HCT116 (cell line): ENCODE measurements around the gene PRMT7. TPM values are rescaled to one million over a fixed set of nuclear protein-coding genes. Genes with fewer than 3 reads are reported as not detected.

Source experiments
- ATAC-seq: fragments of 200-7000 bp; cut with Tn5 transposase; 2 replicates; pipeline ENCODE4 v1.9.1; 2020; ENCODE audit warnings: mild to moderate bottlenecking, moderate library complexity
- BruUV-seq: library from RNA; stranded (reverse); fragments of 400-500 nt; replicated peaks from 2 replicates; lab custom pipeline; 2021; lab: Mats Ljungman, UMichigan
- CTCF ChIA-PET: fragments of 300-600 bp; sonication (Branson Sonifier 250); formaldehyde crosslinking; loops from one replicate; lab custom pipeline; 2021; ENCODE audit warnings: antibody characterized with exemption; lab: Charles Lee
- POLR2A ChIA-PET: fragments of 300-600, 350-600 bp; sonication (Branson Sonifier 250); formaldehyde crosslinking; loops from one replicate; lab custom pipeline; 2021; ENCODE audit warnings: antibody characterized with exemption; lab: Charles Lee
- RAD21 ChIA-PET, 2 experiments: fragments of 300-600 bp; sonication (Branson Sonifier 250); formaldehyde crosslinking; loops; one replicate each; lab custom pipeline; 2023; ENCODE audit warnings: low total read pairs in 2 of 2; ENCODE audit not compliant: uncharacterized antibody in 2 of 2, unreplicated experiment in 2 of 2, low non-redundant PET in 1 of 2; lab: Charles Lee
- DNase-seq: peaks from one replicate; pipeline ENCODE4 v3.0.0-alpha.2; 2010; ENCODE audit warnings: low read depth, low spot score
- H2AFZ ChIP-seq: fragments of 200-600 bp; shearing (Covaris generic), sonication (generic); 2 replicates; pipeline ENCODE4 v1.6.1; 2017; ENCODE audit warnings: low read depth, mixed run types, mixed read lengths, antibody characterized with exemption, low read length; ENCODE audit not compliant: poor library complexity, severe bottlenecking
- H3K27ac ChIP-seq: 2 replicates; pipeline ENCODE4 v1.5.1; 2012; ENCODE audit warnings: low read depth, low read length
- H3K27me3 ChIP-seq: fragments of 200-600 bp; sonication (generic); 2 replicates; pipeline ENCODE4 v1.6.1; 2016; ENCODE audit warnings: mixed run types, low read length, mixed read lengths; ENCODE audit not compliant: insufficient read depth
- H3K36me3 ChIP-seq, 2 experiments: fragments of 200-500 bp in 1 of 2; fragments of 200-600 bp in 1 of 2; sonication (Bioruptor generic) in 1 of 2; sonication (generic) in 1 of 2; 2 replicates each; pipeline versions ENCODE4 v1.5.1 to v1.6.1; 2014 to 2016; ENCODE audit warnings: low read length in 2 of 2, inconsistent platforms in 1 of 2, mixed read lengths in 1 of 2, mixed run types in 1 of 2; ENCODE audit not compliant: insufficient read depth in 2 of 2, control insufficient read depth in 1 of 2
- H3K4me1 ChIP-seq, 2 experiments: fragments of 200-600 bp in 1 of 2; sonication (generic) in 1 of 2; 2 replicates each; pipeline versions ENCODE4 v1.5.1 to v1.6.1; 2012 to 2017; ENCODE audit warnings: low read length in 2 of 2, inconsistent platforms in 1 of 2, mild to moderate bottlenecking in 1 of 2, mixed read lengths in 1 of 2, mixed run types in 1 of 2, moderate library complexity in 1 of 2; ENCODE audit not compliant: insufficient read depth in 2 of 2, control insufficient read depth in 1 of 2
- H3K4me2 ChIP-seq: fragments of 200-600 bp; sonication (generic); 2 replicates; pipeline ENCODE4 v1.6.1; 2017; ENCODE audit warnings: mixed run types, low read length, mixed read lengths
- H3K4me3 ChIP-seq, 2 experiments: fragments of 200-600 bp in 1 of 2; sonication (generic) in 1 of 2; replicated peaks in 1 of 2; 2 replicates each; pipeline ENCODE4 v1.5.1; 2011 to 2016; ENCODE audit warnings: low read length in 2 of 2, control low read depth in 1 of 2, low read depth in 1 of 2, mild to moderate bottlenecking in 1 of 2, mixed read lengths in 1 of 2, mixed run types in 1 of 2
- H3K79me2 ChIP-seq: fragments of 200-600 bp; sonication (generic); 2 replicates; pipeline ENCODE4 v1.6.1; 2017; ENCODE audit warnings: mild to moderate bottlenecking, mixed run types, low read length, moderate library complexity, mixed read lengths; ENCODE audit not compliant: insufficient read depth
- H3K9ac ChIP-seq: fragments of 200-600 bp; sonication (generic); 2 replicates; pipeline ENCODE4 v1.6.1; 2016; ENCODE audit warnings: low read length, mixed read lengths
- H3K9me2 ChIP-seq: fragments of 200-600 bp; sonication (generic), shearing (Covaris generic); 2 replicates; pipeline ENCODE4 v1.6.1; 2017; ENCODE audit warnings: mixed run types, mild to moderate bottlenecking, moderate library complexity; ENCODE audit not compliant: insufficient read depth
- H3K9me3 ChIP-seq, 2 experiments: fragments of 200-500 bp in 1 of 2; fragments of 200-600 bp in 1 of 2; sonication (Bioruptor generic) in 1 of 2; sonication (generic) in 1 of 2; 2 replicates each; pipeline ENCODE4 v1.6.1; 2014 to 2017; ENCODE audit warnings: low read length in 2 of 2, mixed read lengths in 2 of 2, inconsistent platforms in 1 of 2, low read depth in 1 of 2, mild to moderate bottlenecking in 1 of 2, mixed run types in 1 of 2, moderate library complexity in 1 of 2; ENCODE audit not compliant: control insufficient read depth in 1 of 2, insufficient read depth in 1 of 2
- H4K20me1 ChIP-seq: fragments of 200-600 bp; sonication (generic), shearing (Covaris generic); 2 replicates; pipeline ENCODE4 v1.6.1; 2017; ENCODE audit warnings: mixed run types, mild to moderate bottlenecking, moderate library complexity; ENCODE audit not compliant: insufficient read depth
- ATF3 ChIP-seq: IDR thresholded peaks from 2 replicates; pipeline ENCODE4 v1.6.1; 2012
- CEBPB ChIP-seq: IDR thresholded peaks from 2 replicates; pipeline ENCODE4 v1.6.1; 2012; ENCODE audit warnings: low read depth
- CTCF ChIP-seq, 3 experiments: fragments of 200-600 bp in 1 of 3; sonication (generic) in 1 of 3; IDR thresholded peaks in 2 of 3; conservative IDR thresholded peaks in 1 of 3; 2 replicates each; pipeline ENCODE4 v1.5.1; 2012 to 2017; ENCODE audit warnings: low read depth in 2 of 3, low read length in 2 of 3, antibody characterized with exemption in 1 of 3, borderline replicate concordance in 1 of 3, control low read depth in 1 of 3, mild to moderate bottlenecking in 1 of 3, mixed read lengths in 1 of 3, mixed run types in 1 of 3, moderate library complexity in 1 of 3; ENCODE audit not compliant: insufficient read depth in 1 of 3
- ELF1 ChIP-seq: IDR thresholded peaks from 2 replicates; pipeline ENCODE4 v1.6.1; 2012; ENCODE audit warnings: low read depth, borderline replicate concordance
- EZH2 ChIP-seq: fragments of 200-600 bp; sonication (generic); IDR thresholded peaks from 2 replicates; pipeline ENCODE4 v1.6.1; 2017; ENCODE audit warnings: antibody characterized with exemption, mixed run types
- FOSL1 ChIP-seq: IDR thresholded peaks from 2 replicates; pipeline ENCODE4 v1.6.1; 2012; ENCODE audit warnings: low read depth
- JUND ChIP-seq: IDR thresholded peaks from 2 replicates; pipeline ENCODE4 v1.6.1; 2012
- POLR2A ChIP-seq: IDR thresholded peaks from 2 replicates; pipeline ENCODE4 v1.7.0; 2011; ENCODE audit warnings: borderline replicate concordance; ENCODE audit not compliant: insufficient read depth, insufficient read length; ENCODE audit errors: extremely low read depth
- POLR2AphosphoS5 ChIP-seq: IDR thresholded peaks from 2 replicates; pipeline ENCODE4 v1.6.1; 2011; ENCODE audit warnings: mild to moderate bottlenecking, low read depth, low read length, moderate library complexity
- ZBTB33 ChIP-seq: IDR thresholded peaks from 2 replicates; pipeline ENCODE4 v1.6.1; 2011; ENCODE audit warnings: mild to moderate bottlenecking, low read length, moderate library complexity; ENCODE audit not compliant: insufficient replicate concordance; ENCODE audit errors: extremely low read depth
- ZFX ChIP-seq: fragments of 450-650 bp; IDR thresholded peaks from 2 replicates; pipeline ENCODE4 v1.6.1; 2017
- ZNF274 ChIP-seq: fragments of 200-500 bp; sonication (Bioruptor generic); IDR thresholded peaks from 2 replicates; pipeline ENCODE4 v1.6.1; 2014; ENCODE audit warnings: mild to moderate bottlenecking, low read depth, low read length, inconsistent platforms
- intact Hi-C: fragments of 100-400 bp; cut with micrococcal nuclease; formaldehyde crosslinking; loops from 2 replicates; pipeline ENCODE4 v1.10.0; 2022
- total RNA-seq: library from RNA; stranded (reverse); gene quantifications from one replicate; pipeline ENCODE4 v1.2.1, GENCODE V29; 2021; ENCODE audit not compliant: unreplicated experiment
- TF ChIP-seq, protein P1 (sequence below): IDR thresholded peaks from 2 replicates; pipeline ENCODE4 v1.6.1; 2012; ENCODE audit warnings: low read depth

The PRMT7 gene
- total RNA-seq, 1 experiment from 2014 or later = 34.4 TPM

DNA sequence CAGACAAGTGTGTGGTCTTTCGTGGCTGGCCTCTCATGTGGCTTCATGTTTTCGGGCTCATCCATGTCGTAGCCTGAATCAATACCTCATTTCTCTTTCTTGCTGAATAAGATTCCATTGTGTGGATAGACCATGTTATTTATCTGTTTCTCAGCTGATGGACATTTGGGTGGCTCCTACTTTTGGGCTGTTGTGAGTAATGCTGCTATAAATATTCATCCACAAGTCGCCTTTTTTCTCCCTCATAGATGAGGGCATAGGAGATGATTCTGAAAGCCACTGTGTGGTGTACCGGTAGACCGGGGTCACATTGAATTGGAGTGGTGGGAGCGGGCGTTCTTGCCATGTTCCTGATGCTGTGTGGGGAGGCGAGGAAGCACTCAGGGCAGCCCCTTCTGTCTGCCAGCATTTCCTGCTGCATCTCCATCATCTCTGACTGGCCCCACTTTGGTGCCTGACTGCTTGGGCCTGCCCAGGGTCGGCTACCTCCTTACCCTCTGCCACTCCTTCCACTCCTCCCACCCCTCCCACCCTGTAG, 40.1 kb downstream of the PRMT7 start (continued):
- no peak for TF ChIP-seq ZBTB33
- no peak for TF ChIP-seq ATF3
- no peak for TF ChIP-seq CTCF (IDR thresholded peaks at IDR 0.05 in 2 of 3, conservative IDR thresholded peaks at IDR 0.05 in 1 of 3; ENCODE audit: borderline replicate concordance in 1 of 3, insufficient read depth in 1 of 3, low read depth in 2 of 3, low read length in 2 of 3)
- TF ChIP-seq FOSL1 = no peak
- no peak for TF ChIP-seq ELF1
- no peak for TF ChIP-seq POLR2AphosphoS5
- TF ChIP-seq ZNF274 = no peak

DNA sequence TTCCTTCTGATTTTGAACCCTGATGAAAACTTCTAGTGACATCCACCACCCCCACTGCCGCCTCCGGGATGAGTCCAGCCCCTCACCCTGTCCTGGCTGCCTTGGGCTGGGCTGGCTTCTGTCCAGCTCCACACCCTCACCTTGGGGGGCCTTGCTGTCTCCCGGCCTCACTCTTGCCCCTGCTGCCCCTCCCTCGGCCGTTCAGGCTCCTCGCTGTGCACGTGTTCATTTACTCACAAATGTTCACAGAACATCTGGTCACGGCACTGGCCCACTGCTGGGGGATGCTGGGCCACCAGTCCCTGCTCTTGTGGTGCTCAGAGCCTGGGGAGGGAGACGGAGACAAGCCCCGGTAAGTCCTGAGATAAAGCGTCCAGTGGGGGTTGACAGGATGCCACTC, 40.6 kb downstream of the PRMT7 start:
- no TSS peak for BruUV-seq
- Histone ChIP-seq H3K4me1 (no peaks in the 10 kb centered on the region), H3K27me3 (no peaks in the 10 kb centered on the region), H3K9me2 (no peaks in the 10 kb centered on the region), H3K4me3 (no peak overlapping the region), H3K27ac (no peak overlapping the region), H3K36me3 (peaks cover 8 to 34% of the 10 kb centered on the region in 2 experiments), H3K4me2 (no peak overlapping the region), H3K9me3 (no peaks in the 10 kb centered on the region), H4K20me1 (no peaks in the 10 kb centered on the region), H3K9ac (no peak overlapping the region), H2AFZ (no peak overlapping the region), H3K79me2 (no peaks in the 10 kb centered on the region)
- CTCF ChIA-PET = no interaction called here
- RAD21 ChIA-PET = no interaction called here
- intact Hi-C loops = no loop called here
- TF ChIP-seq POLR2A (no peak), FOSL1 (no peak), ZFX (no peak), CTCF (IDR thresholded peaks at IDR 0.05 in 2 of 3, conservative IDR thresholded peaks at IDR 0.05 in 1 of 3; ENCODE audit: borderline replicate concordance in 1 of 3, insufficient read depth in 1 of 3, low read depth in 2 of 3, low read length in 2 of 3) (no peak), CEBPB (no peak), EZH2 (no peak), POLR2AphosphoS5 (no peak), ATF3 (no peak), JUND (no peak)
- TF ChIP-seq, protein P1, sequence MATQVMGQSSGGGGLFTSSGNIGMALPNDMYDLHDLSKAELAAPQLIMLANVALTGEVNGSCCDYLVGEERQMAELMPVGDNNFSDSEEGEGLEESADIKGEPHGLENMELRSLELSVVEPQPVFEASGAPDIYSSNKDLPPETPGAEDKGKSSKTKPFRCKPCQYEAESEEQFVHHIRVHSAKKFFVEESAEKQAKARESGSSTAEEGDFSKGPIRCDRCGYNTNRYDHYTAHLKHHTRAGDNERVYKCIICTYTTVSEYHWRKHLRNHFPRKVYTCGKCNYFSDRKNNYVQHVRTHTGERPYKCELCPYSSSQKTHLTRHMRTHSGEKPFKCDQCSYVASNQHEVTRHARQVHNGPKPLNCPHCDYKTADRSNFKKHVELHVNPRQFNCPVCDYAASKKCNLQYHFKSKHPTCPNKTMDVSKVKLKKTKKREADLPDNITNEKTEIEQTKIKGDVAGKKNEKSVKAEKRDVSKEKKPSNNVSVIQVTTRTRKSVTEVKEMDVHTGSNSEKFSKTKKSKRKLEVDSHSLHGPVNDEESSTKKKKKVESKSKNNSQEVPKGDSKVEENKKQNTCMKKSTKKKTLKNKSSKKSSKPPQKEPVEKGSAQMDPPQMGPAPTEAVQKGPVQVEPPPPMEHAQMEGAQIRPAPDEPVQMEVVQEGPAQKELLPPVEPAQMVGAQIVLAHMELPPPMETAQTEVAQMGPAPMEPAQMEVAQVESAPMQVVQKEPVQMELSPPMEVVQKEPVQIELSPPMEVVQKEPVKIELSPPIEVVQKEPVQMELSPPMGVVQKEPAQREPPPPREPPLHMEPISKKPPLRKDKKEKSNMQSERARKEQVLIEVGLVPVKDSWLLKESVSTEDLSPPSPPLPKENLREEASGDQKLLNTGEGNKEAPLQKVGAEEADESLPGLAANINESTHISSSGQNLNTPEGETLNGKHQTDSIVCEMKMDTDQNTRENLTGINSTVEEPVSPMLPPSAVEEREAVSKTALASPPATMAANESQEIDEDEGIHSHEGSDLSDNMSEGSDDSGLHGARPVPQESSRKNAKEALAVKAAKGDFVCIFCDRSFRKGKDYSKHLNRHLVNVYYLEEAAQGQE = no peak
- POLR2A ChIA-PET = no interaction called here
- ATAC-seq (no peak), DNase-seq (no peak)
